Hematopoietic multipotent progenitor cell treated with erythropoietin and hydrocortisone succinate and interleukin-3 and kit ligand, for 8 days (in vitro differentiated cells): Measurements from ENCODE around the gene EPB41L4A.
A peak's percentile ranks its signal among the peaks of the same experiment; 100 is the strongest.
"Not testable (repeated sequence)": the region's sequence is repeated elsewhere in the genome, so short reads cannot be mapped to it uniquely, and the experiment has no call there.

ENCODE experiments used
- DNase-seq: peaks from one replicate; pipeline ENCODE4 v3.0.0-alpha.2; 2015

The EPB41L4A gene

DNA sequence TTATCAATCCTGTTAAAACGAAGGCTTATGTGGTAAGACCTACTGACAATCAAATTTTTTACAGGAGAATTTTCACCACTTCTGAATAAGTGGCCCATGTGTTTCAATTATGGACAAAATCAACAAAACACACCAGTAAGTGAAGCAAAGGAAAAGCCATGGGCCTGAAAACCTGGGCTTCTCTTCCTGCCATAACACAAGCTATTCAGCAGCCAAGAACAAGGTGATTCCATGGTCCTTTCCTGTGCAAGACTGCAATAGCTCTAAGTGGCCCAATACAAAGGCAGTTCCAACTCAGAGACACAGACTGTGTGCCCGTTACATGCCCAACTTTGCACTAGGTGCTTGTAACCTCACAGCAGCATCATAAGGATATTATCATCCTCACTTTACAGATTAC lies 168.5 kb downstream of the EPB41L4A start:
- DNase-seq = no peak

DNA sequence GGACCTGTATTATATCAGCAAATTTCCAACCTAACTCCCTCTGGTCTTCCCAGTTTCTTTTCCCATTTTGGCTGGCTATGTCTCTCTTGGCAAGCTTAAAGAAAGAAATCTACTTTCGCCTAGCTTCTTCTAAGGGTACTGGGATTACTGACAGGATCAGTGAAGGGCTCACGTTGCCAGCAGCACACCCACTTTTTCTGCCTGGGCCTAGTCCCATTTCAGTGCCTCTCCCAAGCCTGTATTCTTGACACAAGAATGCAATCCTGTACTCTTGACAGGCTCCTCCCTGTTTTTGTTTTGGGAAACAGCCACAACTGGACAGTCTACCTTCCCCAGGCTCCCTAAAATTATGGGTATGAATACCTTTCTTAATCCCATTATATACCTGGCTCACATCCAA lies 170.5 kb downstream of the EPB41L4A start:
- DNase-seq = no peak

DNA sequence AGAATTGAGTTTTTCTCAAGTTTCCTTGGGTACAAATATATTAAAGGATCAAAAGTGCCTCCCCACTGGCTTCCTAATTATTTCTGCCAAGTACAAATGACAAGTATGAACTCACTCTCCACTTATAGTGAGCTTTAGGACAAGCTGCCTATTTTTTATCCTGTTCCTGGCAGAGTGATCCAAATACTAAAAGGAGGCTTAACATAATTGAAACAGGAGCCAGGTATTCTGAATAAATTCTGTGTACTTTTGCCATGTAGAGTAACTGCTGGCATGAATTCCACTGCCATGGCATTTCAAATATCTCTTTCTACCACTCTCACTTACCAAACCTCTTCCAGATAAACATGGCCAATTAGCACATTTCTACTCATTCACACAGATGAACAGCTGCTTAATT lies 171.1 kb downstream of the EPB41L4A start:
- DNase-seq = no peak

DNA sequence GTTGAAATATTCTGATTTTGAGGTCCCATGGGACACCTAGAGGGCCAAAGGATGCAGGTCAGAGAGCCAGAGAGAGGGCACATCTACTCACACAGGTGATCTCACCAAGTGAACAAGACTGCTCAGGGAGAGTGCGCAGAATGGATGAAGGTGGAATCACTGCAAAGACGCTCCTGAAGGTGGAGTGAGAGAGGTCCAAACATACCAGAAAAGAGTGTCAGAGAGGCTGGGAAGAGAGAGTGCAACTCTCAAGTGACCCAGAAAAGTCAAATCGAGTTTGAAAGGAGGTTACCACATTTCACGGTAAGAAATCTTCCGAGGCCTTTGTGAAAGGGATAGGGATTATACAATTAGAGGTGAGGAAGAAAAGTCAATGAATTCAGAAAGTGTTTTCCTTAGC lies 173.4 kb downstream of the EPB41L4A start:
- DNase-seq = no peak

DNA sequence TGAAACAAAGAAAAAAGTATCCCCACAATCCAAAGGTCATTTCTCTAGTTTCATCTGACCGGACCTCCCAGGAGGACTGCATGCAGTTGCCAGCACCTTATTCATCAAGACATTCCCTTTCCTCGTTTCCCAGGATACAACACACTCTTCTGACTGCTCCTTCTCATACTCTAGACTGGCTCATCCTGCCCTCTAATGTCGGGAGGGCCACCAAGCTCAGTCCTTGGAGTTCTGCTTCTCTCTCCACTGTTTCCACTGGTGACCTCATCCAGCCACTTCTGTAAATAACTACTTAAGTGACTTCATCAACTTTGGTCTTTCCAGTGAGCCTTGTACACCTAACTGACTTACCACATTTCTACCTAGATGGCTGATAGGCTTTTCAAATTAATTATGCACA lies 179.1 kb downstream of the EPB41L4A start:
- DNase-seq = no peak

DNA sequence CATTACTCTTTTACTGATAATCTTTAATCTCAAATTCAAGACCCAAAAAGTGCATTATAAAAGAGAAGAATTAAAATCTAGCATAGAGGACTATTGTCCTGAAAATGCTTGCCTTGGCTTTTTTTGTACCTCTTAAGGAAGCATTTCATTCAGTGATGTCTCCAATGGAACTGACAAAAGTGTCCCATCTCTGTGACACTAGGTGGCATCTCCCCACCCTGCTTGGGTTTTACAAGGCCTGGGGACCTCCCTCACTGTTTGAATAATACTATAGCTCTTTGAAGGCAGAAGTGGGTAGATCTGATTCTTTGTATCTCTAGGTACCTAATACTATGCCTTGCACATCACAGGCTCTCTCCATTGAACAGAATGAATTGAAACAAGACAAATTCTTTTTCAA lies 180.6 kb downstream of the EPB41L4A start:
- DNase-seq = peak; percentile 23

DNA sequence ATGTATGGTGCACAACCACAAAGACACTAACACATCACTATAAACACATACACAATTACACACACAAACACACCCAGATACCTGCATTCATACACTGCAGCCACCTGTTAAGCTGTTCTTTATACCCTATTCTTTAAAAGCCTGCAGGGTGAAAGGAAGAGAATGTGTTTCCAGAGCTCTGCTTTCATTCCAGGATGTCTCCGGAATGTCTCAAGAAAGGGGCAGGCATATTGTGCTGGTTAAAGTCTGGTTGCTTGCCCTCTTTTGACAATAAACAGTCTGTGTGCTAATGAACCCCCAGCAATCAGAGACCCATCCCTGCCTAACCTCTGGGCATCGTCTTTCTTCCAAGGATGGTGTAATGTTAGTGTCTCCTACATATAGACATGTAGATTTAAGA lies 181.6 kb downstream of the EPB41L4A start:
- DNase-seq = no peak

DNA sequence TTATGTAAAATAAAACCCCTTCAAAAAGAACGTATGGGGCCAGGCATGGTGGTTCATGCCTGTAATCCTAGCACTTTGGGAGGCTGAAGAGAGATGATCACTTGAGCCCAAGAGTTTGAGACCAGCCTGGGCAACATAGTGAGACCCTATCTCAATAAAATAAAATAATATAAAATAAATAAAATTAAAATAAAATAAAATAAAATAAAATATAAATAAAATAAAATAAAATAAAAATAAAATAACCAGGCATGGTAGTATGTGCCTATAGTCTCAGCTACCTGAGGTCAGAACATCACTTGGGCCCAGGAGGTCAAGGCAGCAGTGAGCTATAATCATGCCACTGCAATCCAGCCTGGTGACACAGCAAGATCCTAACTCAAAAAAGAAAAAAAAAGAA lies 185.1 kb downstream of the EPB41L4A start:
- DNase-seq = no peak

DNA sequence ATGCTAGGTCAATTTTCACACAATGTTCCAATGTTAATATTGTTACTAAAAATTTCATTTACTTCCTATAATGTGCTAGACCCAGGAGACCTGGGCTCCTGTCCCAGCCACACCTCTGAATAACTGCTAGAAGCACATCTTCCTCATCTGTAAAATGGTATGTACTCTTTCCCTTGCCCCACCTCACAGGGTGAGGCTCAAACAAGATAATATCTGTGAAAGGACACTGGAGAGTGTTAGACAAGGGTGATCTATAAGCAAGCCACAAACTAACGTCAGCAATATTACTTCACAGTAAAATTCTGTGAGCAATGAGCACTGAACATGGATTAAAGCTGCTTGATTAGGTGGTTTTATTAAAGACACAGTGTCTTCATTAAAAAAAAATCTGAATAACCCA lies 186.4 kb downstream of the EPB41L4A start:
- DNase-seq = peak; percentile 49

DNA sequence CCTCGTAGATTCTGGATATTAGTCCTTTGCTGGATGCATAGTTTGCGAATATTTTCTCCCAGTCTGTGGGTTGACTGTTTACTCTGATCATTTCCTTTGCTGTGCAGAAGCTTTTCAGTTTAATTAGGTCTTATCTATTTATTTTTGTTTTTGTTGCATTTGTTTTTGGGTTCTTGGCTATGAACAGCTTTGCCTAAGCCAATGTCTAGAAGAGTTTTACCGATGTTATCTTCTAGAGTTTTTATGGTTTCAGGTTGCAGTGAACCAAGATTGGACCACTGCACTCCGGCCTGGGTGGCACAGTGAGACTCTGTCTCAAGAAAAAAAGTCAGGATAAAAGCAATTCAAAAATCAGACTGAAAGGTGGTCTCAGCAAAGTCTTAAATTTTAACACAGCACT lies 188.5 kb downstream of the EPB41L4A start:
- no peak for DNase-seq

DNA sequence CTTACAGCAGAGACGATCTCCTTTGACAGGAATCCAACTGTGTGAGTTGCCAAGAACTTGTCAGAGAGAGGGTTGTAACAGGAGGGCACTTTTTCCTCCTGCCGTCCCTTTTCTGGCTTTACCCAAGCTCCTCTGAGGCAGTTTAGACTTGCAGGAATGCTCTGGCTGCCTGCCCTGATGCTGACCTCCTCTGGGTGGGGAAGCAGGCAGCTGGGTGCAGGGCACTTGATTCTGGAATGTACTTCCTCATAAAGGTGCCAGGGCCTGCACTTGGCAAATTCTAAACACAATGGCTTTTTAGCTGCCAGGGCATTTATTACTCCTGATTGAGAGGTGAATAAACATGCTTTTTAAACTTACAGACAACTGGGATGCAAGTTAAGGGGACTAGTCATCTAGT lies 190.4 kb downstream of the EPB41L4A start:
- no peak for DNase-seq

DNA sequence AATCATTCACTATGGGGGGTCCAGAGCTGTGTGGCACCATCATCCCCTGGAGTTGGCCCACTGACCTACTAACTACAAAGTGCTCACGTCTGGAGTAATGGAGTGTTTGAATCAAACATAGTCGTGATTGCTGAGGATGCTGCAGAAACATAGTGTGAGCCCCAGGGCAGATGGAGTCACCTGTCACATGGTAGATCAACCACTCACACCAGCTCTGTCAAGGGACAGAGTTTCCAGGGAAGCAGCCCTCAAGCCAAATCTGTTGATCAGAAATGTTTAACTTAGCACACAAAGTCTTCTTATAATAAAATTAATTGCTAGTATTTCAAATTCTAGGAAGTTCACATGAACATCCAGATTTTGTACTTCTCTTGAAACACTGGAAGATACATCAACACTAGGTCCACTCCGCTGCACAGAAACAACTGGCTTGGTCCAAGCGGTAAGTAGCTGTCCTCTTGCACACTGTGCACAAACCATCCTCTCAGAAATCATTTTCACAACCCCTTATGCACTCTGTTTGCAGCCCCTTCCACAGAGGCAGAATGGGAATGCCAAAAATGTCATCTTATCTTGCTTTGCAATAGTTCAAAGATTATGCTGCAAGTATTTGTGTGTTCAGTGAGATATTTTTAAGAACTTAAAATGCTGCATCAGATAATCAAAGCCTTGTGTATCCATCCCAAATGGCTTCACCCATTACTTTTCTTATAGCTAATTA lies 191.0 kb downstream of the EPB41L4A start:
- DNase-seq = no peak

DNA sequence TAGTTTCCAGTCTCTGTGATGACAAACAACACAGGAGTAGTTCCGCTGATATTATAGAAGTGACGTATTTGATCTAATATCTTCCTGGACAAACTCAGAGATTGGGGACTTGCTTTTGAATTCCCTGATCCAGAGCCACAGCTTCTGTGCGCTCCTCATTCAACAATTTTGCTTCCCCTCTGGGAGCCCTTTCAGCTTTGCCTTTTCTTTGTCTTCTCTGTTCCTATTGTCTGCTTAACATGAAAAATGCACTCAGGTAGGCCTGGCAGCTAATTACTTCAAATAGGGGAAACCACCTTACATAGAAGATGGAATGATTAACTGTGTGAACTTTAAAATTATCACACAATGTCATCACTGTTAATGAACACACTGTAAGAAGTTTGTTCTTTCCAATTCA lies 192.9 kb downstream of the EPB41L4A start:
- DNase-seq = no peak

DNA sequence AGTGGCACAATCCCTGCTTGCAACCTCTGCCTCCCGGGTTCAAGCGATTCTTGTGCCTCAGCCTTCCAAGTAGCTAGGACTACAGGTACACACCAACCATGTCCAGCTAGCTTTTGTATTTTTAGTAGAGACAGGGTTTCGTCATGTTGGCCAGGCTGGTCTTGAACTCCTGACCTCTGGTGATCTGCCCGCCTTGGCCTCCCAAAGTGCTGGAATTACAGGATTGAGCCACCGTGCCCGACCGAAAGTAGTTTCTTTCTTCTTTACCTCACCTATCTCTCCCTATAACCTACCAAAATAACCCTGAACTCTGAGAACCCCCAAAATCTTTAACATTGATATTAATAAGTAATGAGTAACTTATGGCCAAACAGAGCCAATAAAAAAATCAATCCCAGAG lies 196.1 kb downstream of the EPB41L4A start:
- DNase-seq = not testable (repeated sequence)

DNA sequence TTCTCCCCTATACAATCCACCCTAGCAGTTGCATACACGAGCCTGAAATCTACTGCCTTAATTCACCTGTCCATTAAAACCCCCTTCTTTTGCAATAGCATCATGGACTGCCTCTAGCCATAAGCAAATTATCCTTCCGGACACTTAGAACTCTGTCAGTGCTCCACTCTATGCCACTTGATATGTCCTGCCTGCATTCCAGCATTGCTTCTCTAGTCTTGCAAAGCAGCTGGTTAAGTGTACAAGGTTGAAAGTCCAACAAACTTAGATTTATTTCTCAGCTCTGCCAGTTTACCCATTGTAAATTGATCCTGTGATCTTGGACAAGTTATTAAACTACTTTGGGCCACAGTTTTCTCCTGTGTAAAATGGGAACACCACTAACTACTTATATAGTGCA lies 197.9 kb downstream of the EPB41L4A start:
- DNase-seq = no peak

DNA sequence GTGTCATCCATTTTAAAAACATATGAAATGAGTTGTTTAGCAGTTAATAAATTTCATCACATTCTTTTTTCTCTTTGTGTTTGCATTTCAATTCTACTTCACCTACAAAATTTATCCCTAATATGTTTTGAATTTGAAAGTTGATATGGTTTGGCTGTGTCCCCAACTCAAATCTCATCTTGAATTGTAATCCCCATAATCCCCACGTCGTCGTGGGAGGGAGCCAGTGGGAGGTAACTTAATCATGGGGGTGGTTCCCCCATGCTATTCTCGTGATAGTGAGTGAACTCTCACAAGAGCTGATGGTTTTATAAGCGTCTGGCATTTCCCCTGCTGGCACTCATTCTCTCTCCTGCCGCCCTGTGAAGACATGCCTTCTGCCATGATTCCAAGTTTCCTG lies 200.1 kb downstream of the EPB41L4A start:
- no peak for DNase-seq

DNA sequence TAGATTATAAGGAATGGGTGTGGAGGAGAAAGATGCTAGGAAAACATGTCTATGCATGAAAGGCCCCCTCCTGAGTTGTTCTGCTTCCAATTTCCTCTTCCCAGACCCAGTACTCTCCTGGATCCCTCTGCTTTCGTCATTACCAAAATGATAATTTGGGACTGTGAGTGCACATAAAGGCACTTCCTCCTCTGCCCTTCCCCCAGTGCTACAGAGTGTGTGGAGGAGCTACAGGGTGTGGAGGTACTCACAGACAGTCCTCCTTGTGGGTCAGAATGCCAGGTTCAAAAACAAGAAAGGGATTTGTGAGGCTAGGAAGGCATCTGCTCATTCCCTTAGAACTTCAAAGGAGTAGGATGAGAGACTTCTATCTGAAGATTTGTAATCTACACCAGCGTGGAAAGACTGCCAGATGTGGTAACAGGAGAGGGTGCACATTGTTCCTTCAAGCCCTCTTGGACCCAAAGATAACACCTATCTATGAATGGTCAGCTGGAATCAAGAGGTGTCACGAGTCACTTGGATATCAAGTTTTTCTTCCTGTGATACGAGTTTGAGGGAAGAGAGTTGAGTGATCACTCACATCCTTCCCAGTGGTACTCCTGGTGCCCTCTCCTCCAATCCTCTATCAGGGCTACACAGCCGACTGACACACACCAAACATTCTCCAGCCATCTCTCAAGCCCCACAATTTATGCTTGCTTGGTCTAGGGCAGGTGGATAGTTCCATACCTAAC lies 201.1 kb downstream of the EPB41L4A start:
- peak; percentile 81 for DNase-seq

DNA sequence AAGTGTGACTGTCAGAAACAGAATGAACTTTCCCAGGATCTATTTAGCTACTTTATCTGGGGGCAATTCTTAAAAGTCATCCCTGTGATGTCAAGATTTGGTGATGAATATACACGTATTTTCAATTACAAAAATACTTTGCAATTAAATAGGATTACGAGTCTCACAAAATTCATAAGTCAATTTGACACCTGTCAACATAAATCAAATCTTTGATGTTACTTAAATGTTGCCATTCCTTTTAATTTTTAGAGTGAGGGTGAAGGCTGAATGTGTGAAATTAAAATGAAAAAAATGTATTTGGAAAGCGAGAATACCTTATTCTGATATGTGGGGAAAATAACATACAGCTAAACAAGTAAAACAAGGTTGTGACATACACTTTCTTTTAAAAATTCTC lies 202.9 kb downstream of the EPB41L4A start:
- DNase-seq = no peak

DNA sequence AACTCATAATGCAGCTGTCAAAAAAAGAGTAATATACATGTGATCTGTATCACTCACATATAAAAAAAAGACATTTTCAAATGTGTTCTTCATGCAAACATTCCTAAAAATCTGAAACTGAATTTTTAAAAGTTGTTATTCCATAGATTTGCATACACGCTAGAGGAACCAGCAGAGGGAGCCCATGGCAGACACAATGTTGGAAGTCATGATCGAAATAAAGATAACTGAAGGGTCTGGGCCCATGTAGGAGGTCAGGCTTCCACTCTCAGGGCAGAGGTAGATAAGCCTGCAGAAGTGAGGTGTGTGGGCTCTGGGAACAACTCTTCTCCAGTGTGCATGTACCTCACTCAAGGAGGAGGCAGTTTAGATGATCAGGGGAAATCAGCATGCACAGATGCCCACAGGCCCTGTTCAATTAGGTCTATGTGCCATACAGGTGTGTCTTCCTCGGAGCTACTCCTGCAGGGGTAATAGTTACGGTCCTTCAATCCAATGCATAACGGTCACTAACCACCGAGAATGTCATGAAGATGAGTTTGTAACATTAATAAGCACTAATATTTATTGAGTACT lies 208.6 kb downstream of the EPB41L4A start:
- peak; percentile 54 for DNase-seq

DNA sequence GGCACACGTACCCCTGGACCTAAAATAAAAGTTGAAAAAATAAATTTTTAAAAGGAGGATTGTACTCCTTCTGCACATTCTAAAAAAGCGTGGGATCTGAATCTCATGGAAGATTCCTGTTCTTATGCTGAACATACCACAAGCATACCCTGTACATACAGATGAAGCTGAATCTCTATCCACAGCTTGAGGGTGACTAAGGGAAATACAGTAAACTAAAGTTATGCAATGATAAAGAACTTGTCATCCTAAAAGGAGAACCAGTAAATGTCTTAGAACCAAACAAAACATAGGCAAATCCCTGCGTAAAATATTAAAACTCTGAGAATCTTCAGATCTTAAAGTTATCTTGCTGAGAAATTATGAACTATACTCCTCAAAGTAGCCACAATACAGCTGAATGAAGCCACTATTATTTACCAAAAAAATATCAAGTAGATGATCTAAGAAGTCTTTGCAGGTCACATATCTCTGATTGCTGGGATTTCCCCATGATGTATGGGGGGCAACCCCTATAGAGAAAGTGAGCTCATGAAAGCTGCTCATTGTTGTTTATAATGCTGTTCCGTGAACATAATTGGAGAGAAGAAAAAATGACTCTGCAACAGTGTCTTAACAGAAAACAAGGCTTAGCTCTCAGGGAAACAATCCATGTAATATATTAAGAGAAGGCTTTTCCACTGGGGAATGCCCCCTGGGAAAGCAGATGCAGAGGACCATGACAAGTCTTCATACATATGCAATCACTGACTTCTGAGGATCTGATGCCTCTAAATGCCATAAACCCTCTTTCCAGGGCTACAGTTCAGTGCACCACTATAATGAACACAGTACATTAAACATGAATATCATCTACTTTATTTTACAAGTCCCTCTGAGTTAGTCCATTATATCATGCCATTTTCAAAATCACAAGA lies 210.1 kb downstream of the EPB41L4A start:
- DNase-seq = peak; percentile 17

DNA sequence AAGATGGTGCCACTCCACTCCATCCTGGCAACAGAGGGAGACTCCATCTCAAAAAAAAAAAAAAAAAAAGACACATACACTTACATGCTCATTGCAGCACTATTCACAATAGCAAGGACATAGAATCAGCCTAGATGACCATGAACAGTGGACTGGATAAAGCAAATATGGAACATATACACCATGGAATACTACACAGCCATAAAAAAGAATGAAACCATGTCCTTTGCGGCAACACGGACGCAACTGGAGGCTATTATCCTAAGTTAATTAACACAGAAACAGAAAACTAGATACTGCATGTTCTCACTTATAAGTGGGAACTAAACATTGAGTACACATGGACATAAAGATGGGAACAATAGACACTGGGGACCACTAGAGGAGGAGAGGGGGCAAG lies 210.9 kb downstream of the EPB41L4A start:
- DNase-seq = not testable (repeated sequence)

DNA sequence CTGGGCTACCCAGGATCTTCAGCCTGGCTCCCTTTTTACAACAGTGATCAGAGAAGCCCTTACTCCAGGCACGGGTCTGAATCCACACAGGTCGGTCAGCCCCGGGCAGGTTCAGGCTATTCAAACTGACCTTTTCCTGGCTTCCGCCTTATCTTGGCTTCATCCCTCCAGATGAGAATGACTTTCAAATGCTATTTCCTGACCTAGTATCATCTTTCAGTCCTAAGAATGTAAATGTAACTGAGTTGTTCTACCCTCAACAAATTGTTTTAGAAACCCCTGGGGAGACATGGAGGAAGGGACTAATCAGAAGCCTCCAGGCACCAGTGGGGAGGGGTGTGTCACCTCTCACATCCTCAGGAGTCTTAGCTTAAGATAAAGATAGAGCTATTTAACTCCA lies 213.2 kb downstream of the EPB41L4A start:
- DNase-seq = peak; percentile 70

DNA sequence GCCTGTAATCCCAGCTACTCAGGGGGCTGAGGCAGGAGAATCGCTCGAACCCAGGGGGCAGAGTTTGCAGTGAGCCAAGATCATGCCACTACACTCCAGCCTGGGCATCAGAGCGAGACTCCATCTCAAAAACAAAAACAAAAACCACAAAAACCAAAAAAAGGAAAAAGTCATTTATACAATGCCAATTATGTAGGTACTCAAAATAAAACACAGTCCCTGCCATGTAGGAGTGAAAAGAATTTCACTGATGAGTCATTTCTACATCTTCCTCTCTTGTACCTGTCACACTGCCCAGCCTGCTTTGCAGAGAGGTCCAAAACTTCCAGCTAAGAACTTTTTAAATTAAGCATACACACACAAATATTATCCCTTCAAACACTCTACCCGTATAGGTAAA lies 215.8 kb downstream of the EPB41L4A start:
- DNase-seq = no peak
